CD4-positive, alpha-beta memory T cell (primary cell): ENCODE results near the gene PPP1R12C. TPM values are rescaled to one million over a fixed set of nuclear protein-coding genes. Genes with fewer than 3 reads are reported as not detected.
A peak's percentile ranks its signal among the peaks of the same experiment; 100 is the strongest.

Experiments used
- CTCF ChIA-PET: fragments of 350-600 bp; sonication (Branson Sonifier 250); formaldehyde crosslinking; loops from one replicate; lab custom pipeline; 2021; ENCODE audit warnings: inconsistent platforms; ENCODE audit not compliant: partially characterized antibody; lab: Charles Lee
- POLR2A ChIA-PET: fragments of 350-600 bp; sonication (Branson Sonifier 250); formaldehyde crosslinking; loops from one replicate; lab custom pipeline; 2021; ENCODE audit not compliant: partially characterized antibody; lab: Charles Lee
- DNase-seq, 5 donors: peaks; one replicate each; pipeline versions ENCODE4 v3.0.0 to v3.0.0-alpha.2; 2020 to 2022; ENCODE audit warnings: mixed read lengths in 1 of 5
- H3K27ac ChIP-seq: one replicate; pipeline ENCODE4 v1.7.0; 2013; ENCODE audit warnings: low read depth, low read length
- H3K27me3 ChIP-seq: 2 replicates; pipeline ENCODE4 v1.7.0; 2013; ENCODE audit warnings: mild to moderate bottlenecking, low read length, moderate library complexity; ENCODE audit not compliant: insufficient read depth
- H3K36me3 ChIP-seq: 2 replicates; pipeline ENCODE4 v1.7.0; 2013; ENCODE audit warnings: mild to moderate bottlenecking, low read length, moderate library complexity; ENCODE audit not compliant: insufficient read depth
- H3K4me1 ChIP-seq: 2 replicates; pipeline ENCODE4 v1.7.0; 2013; ENCODE audit warnings: mild to moderate bottlenecking, low read length, moderate library complexity; ENCODE audit not compliant: insufficient read depth
- H3K4me3 ChIP-seq, 2 donors: one replicate each; pipeline ENCODE4 v1.7.0; 2013; ENCODE audit warnings: low read length in 2 of 2, mild to moderate bottlenecking in 1 of 2
- H3K9me3 ChIP-seq, 2 donors: one replicate each; pipeline ENCODE4 v1.7.0; 2013; ENCODE audit warnings: low read length in 2 of 2, control low read depth in 1 of 2; ENCODE audit not compliant: control insufficient read depth in 1 of 2
- H3K27ac Mint-ChIP-seq, 7 donors: one replicate each; pipeline ENCODE4 v1.8.0; 2020 to 2021; ENCODE audit warnings: mixed read lengths in 7 of 7, mild to moderate bottlenecking in 6 of 7, inconsistent platforms in 3 of 7, moderate library complexity in 3 of 7
- H3K27me3 Mint-ChIP-seq, 2 donors: one replicate each; pipeline ENCODE4 v1.8.0; 2020 to 2021; ENCODE audit warnings: mixed read lengths in 2 of 2
- H3K36me3 Mint-ChIP-seq, 2 donors: one replicate each; pipeline ENCODE4 v1.8.0; 2020 to 2021; ENCODE audit warnings: mixed read lengths in 2 of 2, inconsistent platforms in 1 of 2, mild to moderate bottlenecking in 1 of 2
- H3K4me1 Mint-ChIP-seq, 4 donors: one replicate each; pipeline ENCODE4 v1.8.0; 2020 to 2021; ENCODE audit warnings: mixed read lengths in 4 of 4, mild to moderate bottlenecking in 1 of 4
- H3K4me3 Mint-ChIP-seq, 8 donors: one replicate each; pipeline ENCODE4 v1.8.0; 2020 to 2021; ENCODE audit warnings: mixed read lengths in 8 of 8, mild to moderate bottlenecking in 7 of 8, moderate library complexity in 6 of 8, inconsistent platforms in 3 of 8
- H3K9me3 Mint-ChIP-seq, 8 donors: one replicate each; pipeline ENCODE4 v1.8.0; 2020 to 2021; ENCODE audit warnings: mixed read lengths in 8 of 8, mild to moderate bottlenecking in 5 of 8, inconsistent platforms in 3 of 8, moderate library complexity in 1 of 8
- intact Hi-C: fragments of 100-400 bp; cut with micrococcal nuclease; formaldehyde crosslinking; loops from one replicate; pipeline ENCODE4 v1.15.1; 2023
- polyA plus RNA-seq, 2 donors: library from polyadenylated mRNA; unstranded; fragments of 300-500 nt; fragmentation: Illumina TruSeq; gene quantifications; one replicate each; pipeline ENCODE4 v1.2.3, GENCODE V29; 2021
- total RNA-seq, 2 experiments: library from RNA; stranded (reverse); gene quantifications; one replicate each; pipeline ENCODE4 v1.2.3, GENCODE V29; 2021

The PPP1R12C gene
- total and polyA plus RNA-seq, 4 experiments from 2014 or later: 1.4 to 165 (median 87.1) TPM

DNA sequence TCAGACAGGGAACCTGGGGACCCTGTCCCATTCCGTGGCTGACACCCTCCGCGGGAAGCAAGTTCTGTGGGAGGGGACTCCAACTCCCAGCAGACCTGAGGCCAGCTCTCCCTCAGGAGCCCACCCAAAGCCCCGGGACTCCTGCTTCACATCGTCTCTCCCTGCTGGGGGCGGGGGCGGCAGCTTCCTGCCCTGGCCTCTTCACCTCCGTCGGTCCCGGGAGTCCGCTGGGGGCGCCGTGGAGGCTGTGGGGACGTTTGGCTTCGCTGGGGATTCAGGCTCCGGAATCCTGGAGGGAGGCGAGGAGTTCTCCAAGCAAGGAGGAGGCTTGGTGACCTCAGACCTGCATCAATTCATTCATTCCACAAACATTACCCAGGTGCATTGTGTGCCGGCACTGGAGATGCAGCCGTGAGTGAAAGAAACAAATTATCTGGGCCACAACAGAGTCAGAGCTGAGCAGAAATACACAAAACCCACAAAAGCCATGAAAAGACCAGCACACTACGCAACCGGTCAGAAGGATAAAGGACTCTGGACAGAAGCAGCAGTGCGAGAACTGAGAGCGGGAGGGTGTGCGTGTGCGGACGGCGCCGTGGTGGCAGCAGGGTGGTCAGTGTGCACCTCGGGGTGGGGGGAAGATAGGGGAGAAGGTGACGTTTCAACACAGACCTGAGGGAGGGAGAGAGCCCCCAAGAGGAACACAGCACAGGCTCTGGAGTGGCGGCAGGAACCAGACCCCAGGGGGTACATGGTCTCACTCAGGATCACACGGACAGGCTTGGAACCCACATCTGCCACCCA lies 22.8 kb downstream of the PPP1R12C start:
- Histone ChIP-seq H3K27ac (no peak overlapping the region), H3K36me3 (peaks cover 11% of the 10 kb centered on the region), H3K9me3 (no peaks in the 10 kb centered on the region), H3K4me1 (no peaks in the 10 kb centered on the region), H3K27me3 (no peaks in the 10 kb centered on the region), H3K4me3 (no peak overlapping the region)
- ChIA-PET POLR2A (no interaction called here), CTCF (no interaction called here)
- peaks cover 14 to 19% of the 10 kb centered on the region in 2 donors for H3K36me3 Mint-ChIP-seq
- H3K27me3 Mint-ChIP-seq: peaks cover 0 to under 1% of the 10 kb centered on the region in 2 donors
- DNase-seq: no peak
- peaks cover 0 to 2% (median 0%) of the 10 kb centered on the region in 8 donors for H3K9me3 Mint-ChIP-seq
- H3K27ac Mint-ChIP-seq: no peak overlapping the region
- peaks cover 0 to 4% (median 0%) of the 10 kb centered on the region in 4 donors for H3K4me1 Mint-ChIP-seq
- intact Hi-C loops: no loop called here
- H3K4me3 Mint-ChIP-seq: no peak overlapping the region

DNA sequence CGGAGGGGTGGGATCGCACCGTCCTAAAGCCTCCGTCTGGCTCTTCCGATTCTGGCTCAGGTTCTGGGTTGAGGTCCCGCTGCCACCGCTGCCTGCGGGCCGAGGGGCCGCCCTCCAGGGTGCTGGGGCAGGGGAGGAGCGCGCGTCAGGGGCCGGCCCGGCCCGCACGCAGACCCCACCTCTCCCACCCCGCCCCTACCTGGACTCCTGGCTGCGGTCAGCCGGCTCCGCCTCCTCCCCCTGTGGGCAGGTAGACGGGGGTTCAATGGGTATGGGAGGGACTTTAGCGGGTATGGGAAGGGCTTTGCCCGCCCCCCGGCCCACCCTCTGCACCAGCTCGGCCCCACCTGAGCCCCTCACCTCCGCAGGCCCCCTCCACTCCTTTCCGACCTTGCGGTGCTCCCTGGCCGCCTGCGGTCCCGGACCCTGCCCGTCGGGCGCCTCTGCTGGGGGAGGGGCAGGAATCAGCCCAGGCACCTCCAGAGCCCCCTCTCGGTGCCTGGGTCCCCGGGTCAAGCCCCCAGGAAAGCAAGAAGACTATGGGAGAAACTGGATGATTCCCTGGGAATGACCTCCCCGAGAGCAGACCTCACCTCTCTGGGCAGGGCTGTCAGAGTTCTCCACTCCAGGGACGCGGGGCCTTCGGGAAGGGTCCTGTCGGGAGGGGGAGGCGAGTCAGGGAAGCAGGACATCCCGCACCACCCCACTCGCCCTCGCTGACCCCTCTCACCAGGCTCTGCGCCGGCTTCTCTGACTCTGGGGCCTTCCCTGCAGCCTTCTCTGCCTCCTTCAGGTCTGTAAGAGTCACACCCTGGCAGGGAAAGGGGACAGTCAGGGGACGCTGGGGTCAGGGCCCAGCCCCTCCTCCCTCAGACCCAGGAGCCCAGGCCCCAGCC lies 24.8 kb downstream of the PPP1R12C start:
- no peak overlapping the region for H3K4me3 ChIP-seq
- no peak overlapping the region for H3K27ac Mint-ChIP-seq
- H3K9me3 ChIP-seq: no peaks in the 10 kb centered on the region
- H3K27me3 ChIP-seq: peaks cover 3% of the 10 kb centered on the region
- peaks cover 8% of the 10 kb centered on the region for H3K36me3 ChIP-seq
- peaks cover 8 to 18% of the 10 kb centered on the region in 2 donors for H3K27me3 Mint-ChIP-seq
- no peak overlapping the region for H3K4me3 Mint-ChIP-seq
- peaks cover 0 to 2% (median 0%) of the 10 kb centered on the region in 8 donors for H3K9me3 Mint-ChIP-seq
- no peak for DNase-seq
- H3K36me3 Mint-ChIP-seq: peaks cover 15% of the 10 kb centered on the region in 2 donors
- peaks cover 7 to 24% (median 10%) of the 10 kb centered on the region in 4 donors for H3K4me1 Mint-ChIP-seq
- intact Hi-C loops: no loop called here
- ChIA-PET POLR2A (no interaction called here), CTCF (no interaction called here)
- H3K4me1 ChIP-seq: peaks cover 7% of the 10 kb centered on the region
- H3K27ac ChIP-seq: no peak overlapping the region

GRCh38 chr19:55091955-55092354 lies 25.5 kb downstream of the PPP1R12C start:
- intact Hi-C loops: no loop called here
- CTCF ChIA-PET: no interaction called here

DNA sequence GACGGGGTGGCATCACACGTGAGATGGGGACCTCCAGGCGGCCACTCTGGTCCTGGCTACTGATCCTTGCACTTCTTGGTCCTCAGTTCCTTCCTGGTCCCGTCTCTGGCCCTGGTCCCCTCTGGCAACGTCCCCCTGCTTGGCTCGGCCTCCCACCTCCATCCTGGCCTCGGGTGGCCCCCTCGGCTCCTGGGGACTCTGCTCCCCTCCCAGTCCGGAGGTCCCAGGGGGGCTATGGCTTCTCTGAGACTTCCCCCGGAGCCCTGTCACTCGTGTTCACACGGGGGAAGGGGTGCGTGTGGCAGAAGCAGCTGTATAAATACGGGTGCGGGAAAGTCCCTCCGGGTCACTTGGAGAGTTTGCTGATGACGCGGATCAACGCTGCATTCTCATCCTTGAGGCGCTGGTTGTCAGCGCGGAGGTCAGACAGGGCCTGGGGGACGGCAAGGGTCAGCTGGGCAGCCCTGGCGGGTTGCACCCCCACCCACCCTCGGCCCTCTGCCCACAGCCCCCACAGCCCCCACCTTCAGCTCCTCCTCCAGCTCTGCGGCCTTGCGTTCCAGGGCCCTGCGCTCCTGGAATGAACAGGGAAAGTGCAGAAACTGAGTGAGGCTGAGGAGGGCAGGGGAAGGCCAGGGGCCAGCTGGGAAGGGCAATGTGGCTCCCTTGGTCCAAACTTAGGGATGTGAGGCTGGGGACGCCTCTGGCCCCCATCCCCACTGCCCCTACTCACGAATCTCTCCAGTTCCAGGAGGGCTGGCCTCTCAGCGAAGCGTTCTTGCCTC lies 26.1 kb downstream of the PPP1R12C start:
- no peak overlapping the region for H3K4me3 Mint-ChIP-seq
- no peak overlapping the region for H3K27ac ChIP-seq
- H3K9me3 ChIP-seq: no peaks in the 10 kb centered on the region
- peaks cover 13 to 23% of the 10 kb centered on the region in 2 donors for H3K27me3 Mint-ChIP-seq
- H3K36me3 ChIP-seq: peaks cover 8% of the 10 kb centered on the region
- DNase-seq: no peak
- peaks cover 20% of the 10 kb centered on the region for H3K4me1 ChIP-seq
- intact Hi-C loops: no loop called here
- CTCF ChIA-PET: no interaction called here
- peaks cover 0 to 2% (median 0%) of the 10 kb centered on the region in 8 donors for H3K9me3 Mint-ChIP-seq
- peaks cover 15% of the 10 kb centered on the region in 2 donors for H3K36me3 Mint-ChIP-seq
- no peak overlapping the region for H3K4me3 ChIP-seq
- H3K27ac Mint-ChIP-seq: no peak overlapping the region
- H3K27me3 ChIP-seq: peaks cover 12% of the 10 kb centered on the region
- peaks cover 12 to 30% (median 16%) of the 10 kb centered on the region in 4 donors for H3K4me1 Mint-ChIP-seq
- POLR2A ChIA-PET: no interaction called here

More at GRCh38 chr19:55091955-55092354, 25.5 kb downstream of the PPP1R12C start:
- Mint-ChIP-seq H3K27me3 (peaks cover 13 to 23% of the 10 kb centered on the region in 2 donors), H3K27ac (no peak overlapping the region), H3K36me3 (peaks cover 15% of the 10 kb centered on the region in 2 donors), H3K9me3 (peaks cover 0 to 2% (median 0%) of the 10 kb centered on the region in 8 donors), H3K4me3 (no peak overlapping the region), H3K4me1 (peaks cover 12 to 30% (median 16%) of the 10 kb centered on the region in 4 donors)
- POLR2A ChIA-PET: no interaction called here
- Histone ChIP-seq H3K4me1 (peaks cover 14% of the 10 kb centered on the region), H3K9me3 (no peaks in the 10 kb centered on the region), H3K36me3 (peaks cover 8% of the 10 kb centered on the region), H3K27ac (no peak overlapping the region), H3K4me3 (no peak overlapping the region), H3K27me3 (peaks cover 11% of the 10 kb centered on the region)
- no peak for DNase-seq

DNA sequence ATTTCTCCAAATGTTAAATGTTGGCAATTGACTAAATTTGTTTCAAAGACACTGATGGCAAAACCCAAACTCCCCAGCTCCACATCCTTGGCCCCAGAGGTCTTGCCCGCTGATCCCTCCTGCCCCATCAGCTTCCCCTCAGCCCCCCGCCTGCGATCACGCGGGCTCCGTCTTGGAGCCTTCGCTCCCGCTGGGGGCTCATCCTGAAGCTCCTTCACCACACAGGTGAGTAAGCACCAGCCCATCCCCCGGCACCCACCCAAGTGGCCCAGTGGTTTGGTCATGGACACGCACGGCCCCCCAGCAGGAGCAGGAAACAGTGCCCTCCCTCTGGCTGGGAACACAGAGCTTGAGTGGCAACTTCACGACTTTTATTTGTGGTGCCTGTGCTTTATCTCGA lies 26.9 kb downstream of the PPP1R12C start:
- Mint-ChIP-seq H3K9me3 (peaks cover 0 to 2% (median 0%) of the 10 kb centered on the region in 8 donors), H3K27me3 (peaks cover 14 to 27% of the 10 kb centered on the region in 2 donors), H3K36me3 (peaks cover 15% of the 10 kb centered on the region in 2 donors), H3K4me3 (no peak overlapping the region), H3K27ac (no peak overlapping the region), H3K4me1 (peaks cover 12 to 30% (median 18%) of the 10 kb centered on the region in 4 donors)
- Histone ChIP-seq H3K4me3 (no peak overlapping the region), H3K4me1 (peaks cover 22% of the 10 kb centered on the region), H3K27ac (no peak overlapping the region), H3K27me3 (peaks cover 12% of the 10 kb centered on the region), H3K9me3 (no peaks in the 10 kb centered on the region), H3K36me3 (peaks cover 8% of the 10 kb centered on the region)
- POLR2A ChIA-PET: no interaction called here
- intact Hi-C loops: no loop called here
- no peak for DNase-seq
- CTCF ChIA-PET: no interaction called here

DNA sequence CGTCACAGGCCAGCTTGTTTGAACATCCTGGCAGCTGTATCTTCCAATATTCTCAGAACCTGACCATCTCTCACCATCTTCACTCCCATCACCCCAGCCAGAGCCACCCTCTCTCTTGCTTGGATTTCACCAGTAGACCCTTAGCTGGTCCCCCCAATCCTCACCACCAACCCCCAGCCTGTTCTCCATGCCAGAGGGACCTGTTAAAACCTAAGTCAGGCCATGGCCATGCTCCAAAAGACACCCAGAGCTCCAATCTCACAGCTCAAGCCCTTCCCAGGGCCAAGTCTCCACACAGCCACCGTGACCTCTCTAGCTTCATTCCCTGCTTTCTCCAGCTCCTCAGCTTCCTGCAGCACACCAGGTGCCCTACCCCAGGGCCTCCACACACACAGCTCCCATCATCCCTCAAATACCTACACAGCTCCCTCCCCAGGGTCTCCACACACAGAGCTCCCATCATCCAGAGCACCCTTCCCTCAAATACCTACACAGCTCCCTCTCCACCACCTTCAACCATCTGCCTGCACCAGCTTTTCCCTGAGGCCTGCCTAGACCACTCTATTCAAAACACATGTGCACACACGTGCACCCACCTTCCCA lies 28.0 kb downstream of the PPP1R12C start:
- Histone ChIP-seq H3K4me3 (no peak overlapping the region), H3K36me3 (peaks cover 2% of the 10 kb centered on the region), H3K27ac (no peak overlapping the region), H3K9me3 (no peaks in the 10 kb centered on the region), H3K27me3 (peaks cover 12% of the 10 kb centered on the region), H3K4me1 (peaks cover 22% of the 10 kb centered on the region)
- intact Hi-C loops: loop anchor here (2.0 kb wide), 1 partner anchor 27 kb away; the partner anchor contains the start of gene PPP1R12C
- Mint-ChIP-seq H3K4me1 (peaks cover 12 to 30% (median 18%) of the 10 kb centered on the region in 4 donors), H3K27me3 (peaks cover 17 to 36% of the 10 kb centered on the region in 2 donors), H3K27ac (peak overlapping the region in 4 of 7 donors; percentile 14 to 71 (median 36)), H3K9me3 (peaks cover 0 to 2% (median 0%) of the 10 kb centered on the region in 8 donors), H3K36me3 (peaks cover 11% of the 10 kb centered on the region in 2 donors), H3K4me3 (peak overlapping the region in 1 of 8 donors; percentile 70)
- ChIA-PET CTCF (interaction anchor here (0.6 to 2.6 kb wide), 12 partner anchors 9 to 544 kb away, joined by 3 to 11 read pairs (median 4); partner anchors contain the start of genes PPP1R12C and RDH13), POLR2A (interaction anchor here (0.9 to 2.9 kb wide), 5 partner anchors 9 to 582 kb away, joined by 3 to 12 read pairs (median 3); partner anchors contain the start of genes PPP1R12C and RDH13)
- DNase-seq: no peak
